K562 (cell line): ENCODE measurements around the gene SYN1. TPM values are rescaled to one million over a fixed set of nuclear protein-coding genes. Genes with fewer than 3 reads are reported as not detected.
A peak's percentile ranks its signal among the peaks of the same experiment; 100 is the strongest.

ENCODE experiments used
- ARID4B ChIP-seq: sonication (generic); formaldehyde crosslinking; IDR thresholded peaks from 2 replicates; pipeline ENCODE4 v1.8.0; 2022; ENCODE audit warnings: mild to moderate bottlenecking, missing genetic modification reagents
- CEBPB ChIP-seq: fragments of 450-650 bp; IDR thresholded peaks from 2 replicates; pipeline ENCODE4 v1.6.1; 2016; ENCODE audit warnings: missing genetic modification characterization, missing compliant biosample characterization
- ESRRA ChIP-seq: fragments of 450-650 bp; IDR thresholded peaks from 2 replicates; pipeline ENCODE4 v1.6.1; 2014; ENCODE audit warnings: low read depth, mild to moderate bottlenecking, moderate library complexity, borderline replicate concordance
- FOXK2 ChIP-seq, 2 experiments: fragments of 450-650 bp; IDR thresholded peaks in 1 of 2; conservative IDR thresholded peaks in 1 of 2; 2 replicates each; pipeline ENCODE4 v1.6.1; 2016; ENCODE audit warnings: low read depth in 2 of 2, mild to moderate bottlenecking in 1 of 2
- MBD2 ChIP-seq: sonication (generic); IDR thresholded peaks from 2 replicates; pipeline ENCODE4 v1.6.1; 2016; ENCODE audit warnings: low read depth, borderline replicate concordance
- NCOA1 ChIP-seq: fragments of 450-650 bp; IDR thresholded peaks from 2 replicates; pipeline ENCODE4 v1.6.1; 2016; ENCODE audit warnings: low read depth
- NCOA6 ChIP-seq: fragments of 450-650 bp; IDR thresholded peaks from 2 replicates; pipeline ENCODE4 v1.6.1; 2017; ENCODE audit warnings: mild to moderate bottlenecking
- PHB2 ChIP-seq: fragments of 450-650 bp; IDR thresholded peaks from 2 replicates; pipeline ENCODE4 v1.6.1; 2017; ENCODE audit warnings: low read depth
- PRDM10 ChIP-seq: fragments of 450-650 bp; IDR thresholded peaks from 2 replicates; pipeline ENCODE4 v1.6.1; 2018; ENCODE audit not compliant: partially characterized antibody
- TRIM24 ChIP-seq, 2 experiments: fragments of 450-650 bp; IDR thresholded peaks; 2 replicates each; pipeline ENCODE4 v1.6.1; 2016
- ZBTB2 ChIP-seq: fragments of 450-650 bp; IDR thresholded peaks from 2 replicates; pipeline ENCODE4 v1.6.1; 2016; ENCODE audit warnings: antibody characterized with exemption
- ZBTB43 ChIP-seq: sonication (generic); formaldehyde crosslinking; IDR thresholded peaks from 2 replicates; pipeline ENCODE4 v1.8.0; 2023; ENCODE audit warnings: mild to moderate bottlenecking, missing genetic modification reagents
- ZBTB7A ChIP-seq: IDR thresholded peaks from 2 replicates; pipeline ENCODE4 v1.6.1; 2011; ENCODE audit warnings: low read depth, mild to moderate bottlenecking, low read length, moderate library complexity, borderline replicate concordance; ENCODE audit not compliant: control insufficient read depth
- ZNF24 ChIP-seq: fragments of 450-650 bp; IDR thresholded peaks from 2 replicates; pipeline ENCODE4 v1.6.1; 2016
- ZNF3 ChIP-seq: fragments of 250-450 bp; sonication (Bioruptor Pico); IDR thresholded peaks from 2 replicates; pipeline ENCODE4 v1.5.0; 2021; ENCODE audit warnings: mild to moderate bottlenecking, moderate library complexity
- polyA plus RNA-seq, 8 experiments: library from polyadenylated mRNA; depleted of rRNA in 4 of 8; stranded (reverse) in 5 of 8; unstranded in 3 of 8; fragments of >200 nt; fragmentation: Nextera tagmentation in 2 of 8; fragmentation: Illumina TruSeq in 1 of 8; extraction: Ambion mirVana in 2 of 8; extraction: Trizol in 1 of 8; gene quantifications; 2 replicates each; pipeline versions ENCODE4 v1.2.1 to v1.2.3, GENCODE V29; 2011 to 2014; ENCODE audit warnings: inconsistent platforms in 1 of 8, missing spikeins in 1 of 8
- total RNA-seq, 7 experiments: library from RNA; depleted of rRNA in 6 of 7; stranded (reverse); fragments of >200 nt in 6 of 7; fragmentation: Illumina TruSeq in 2 of 7; extraction: Trizol in 2 of 7; gene quantifications; 2 replicates each; pipeline versions ENCODE4 v1.2.1 to v1.2.3, GENCODE V29; 2011 to 2021; ENCODE audit warnings: low replicate concordance in 1 of 7

SYN1 gene
- total and polyA plus RNA-seq, 9 of the 15 experiments (the other 6 are each of a cell fraction or from before 2014, with no cell fraction given) = 0.01 to 0.28 (median 0.18) TPM; not detected in 2

GRCh38 chrX:47619486-47620302 lies at the start of gene SYN1 (continued):
- peak in 1 of 2 experiments; percentile 27; a peak in 1 of 4 replicates for TF ChIP-seq TRIM24 (IDR thresholded peaks at IDR 0.05)
- peak; percentile 90; the same call in 1 of the 2 replicates for TF ChIP-seq MBD2
- peak in 1 of 2 experiments; percentile 98; a peak in 2 of 4 replicates for TF ChIP-seq FOXK2 (conservative IDR thresholded peaks at IDR 0.05 in 1 of 2, IDR thresholded peaks at IDR 0.05 in 1 of 2; ENCODE audit: low read depth in 2 of 2)
- peak; percentile 70 for TF ChIP-seq NCOA6
- peak; percentile 37; the same call in 1 of the 2 replicates for TF ChIP-seq ZBTB7A
- peak; percentile 94 for TF ChIP-seq ARID4B (CRISPR knock-in tag)
- no peak for TF ChIP-seq PHB2
- TF ChIP-seq ESRRA = peak; percentile 72
- 0 out of 2 replicates have a peak, but pooled peaks have one; percentile 21 for TF ChIP-seq NCOA1
- TF ChIP-seq ZBTB2 = peak; percentile 47; the same call in 1 of the 2 replicates
- TF ChIP-seq ZBTB43 (CRISPR knock-in tag) = no peak; the same call in 1 of the 2 replicates
- TF ChIP-seq CEBPB = no peak
- TF ChIP-seq ZNF24 = peak; percentile 50; the same call in 1 of the 2 replicates
- no peak for TF ChIP-seq ZNF3 (CRISPR knock-in tag)
- TF ChIP-seq PRDM10 = peak; percentile 99
